HEK293 (cell line): ENCODE results near the gene ENTPD8.
A peak's percentile ranks its signal among the peaks of the same experiment; 100 is the strongest.

Experiments used
- GLI4 ChIP-seq: fragments of 450-650 bp; formaldehyde crosslinking; IDR thresholded peaks from 2 replicates; pipeline ENCODE4 v1.5.1; 2016; ENCODE audit warnings: missing biosample characterization, missing genetic modification characterization
- HOXD13 ChIP-seq: sonication (generic); formaldehyde crosslinking; IDR thresholded peaks from 2 replicates; pipeline ENCODE4 v1.8.0; 2022; ENCODE audit warnings: missing genetic modification reagents, borderline replicate concordance
- KLF16 ChIP-seq: fragments of 450-650 bp; formaldehyde crosslinking; IDR thresholded peaks from 2 replicates; pipeline ENCODE4 v1.5.1; 2017; ENCODE audit warnings: missing biosample characterization, missing genetic modification characterization
- OVOL3 ChIP-seq: fragments of 450-650 bp; formaldehyde crosslinking; IDR thresholded peaks from 2 replicates; pipeline ENCODE4 v1.5.1; 2016; ENCODE audit warnings: missing biosample characterization, missing genetic modification characterization
- YY1 ChIP-seq: fragments of 450-650 bp; formaldehyde crosslinking; IDR thresholded peaks from 2 replicates; pipeline ENCODE4 v1.5.1; 2018; ENCODE audit warnings: missing biosample characterization, missing genetic modification characterization
- ZBTB48 ChIP-seq: fragments of 450-650 bp; formaldehyde crosslinking; IDR thresholded peaks from 2 replicates; pipeline ENCODE4 v1.5.1; 2016; ENCODE audit warnings: missing biosample characterization, missing genetic modification characterization
- ZFP3 ChIP-seq: fragments of 450-650 bp; formaldehyde crosslinking; IDR thresholded peaks from 2 replicates; pipeline ENCODE4 v1.5.1; 2016; ENCODE audit warnings: low read depth, missing biosample characterization, missing genetic modification characterization
- ZFP69B ChIP-seq: fragments of 450-650 bp; formaldehyde crosslinking; IDR thresholded peaks from 2 replicates; pipeline ENCODE4 v1.5.1; 2016; ENCODE audit warnings: missing biosample characterization, missing genetic modification characterization
- ZNF114 ChIP-seq: fragments of 450-650 bp; formaldehyde crosslinking; IDR thresholded peaks from 2 replicates; pipeline ENCODE4 v1.5.0; 2017; ENCODE audit warnings: missing biosample characterization, missing genetic modification characterization
- ZNF146 ChIP-seq: fragments of 450-650 bp; formaldehyde crosslinking; IDR thresholded peaks from 2 replicates; pipeline ENCODE4 v1.5.1; 2016; ENCODE audit warnings: missing biosample characterization, missing genetic modification characterization
- ZNF19 ChIP-seq: fragments of 450-650 bp; formaldehyde crosslinking; IDR thresholded peaks from 2 replicates; pipeline ENCODE4; 2016; ENCODE audit warnings: missing biosample characterization, missing genetic modification characterization, low read depth
- ZNF221 ChIP-seq: fragments of 450-650 bp; formaldehyde crosslinking; IDR thresholded peaks from 2 replicates; pipeline ENCODE4 v1.5.1; 2017; ENCODE audit warnings: missing biosample characterization, missing genetic modification characterization, borderline replicate concordance
- ZNF23 ChIP-seq: fragments of 450-650 bp; formaldehyde crosslinking; IDR thresholded peaks from 2 replicates; pipeline ENCODE4 v1.5.1; 2016; ENCODE audit warnings: missing biosample characterization, missing genetic modification characterization, borderline replicate concordance
- ZNF24 ChIP-seq: fragments of 450-650 bp; formaldehyde crosslinking; IDR thresholded peaks from 2 replicates; pipeline ENCODE4 v1.5.1; 2016; ENCODE audit warnings: missing biosample characterization, missing genetic modification characterization
- ZNF274 ChIP-seq, 2 experiments: fragments of 200-500 bp in 1 of 2; fragments of 450-650 bp in 1 of 2; sonication (Bioruptor generic) in 1 of 2; formaldehyde crosslinking in 1 of 2; IDR thresholded peaks; 2 replicates each; pipeline versions ENCODE4 v1.5.1 to v1.6.1; 2014 to 2016; ENCODE audit warnings: borderline replicate concordance in 1 of 2, inconsistent platforms in 1 of 2, low read length in 1 of 2, missing biosample characterization in 1 of 2, missing genetic modification characterization in 1 of 2
- ZNF292 ChIP-seq: fragments of 450-650 bp; formaldehyde crosslinking; IDR thresholded peaks from 2 replicates; pipeline ENCODE4 v1.5.1; 2016; ENCODE audit warnings: low read depth, missing biosample characterization, missing genetic modification characterization, borderline replicate concordance
- ZNF335 ChIP-seq: fragments of 450-650 bp; formaldehyde crosslinking; conservative IDR thresholded peaks from 2 replicates; pipeline ENCODE4 v1.5.1; 2016; ENCODE audit warnings: missing biosample characterization, missing genetic modification characterization
- ZNF394 ChIP-seq: fragments of 450-650 bp; formaldehyde crosslinking; IDR thresholded peaks from 2 replicates; pipeline ENCODE4 v1.5.1; 2016; ENCODE audit warnings: missing biosample characterization, missing genetic modification characterization, mild to moderate bottlenecking, moderate library complexity, borderline replicate concordance
- ZNF416 ChIP-seq: fragments of 450-650 bp; formaldehyde crosslinking; IDR thresholded peaks from 2 replicates; pipeline ENCODE4 v1.5.1; 2016; ENCODE audit warnings: missing biosample characterization, missing genetic modification characterization
- ZNF544 ChIP-seq: fragments of 450-650 bp; formaldehyde crosslinking; IDR thresholded peaks from 2 replicates; pipeline ENCODE4 v1.5.0; 2017; ENCODE audit warnings: missing biosample characterization, missing genetic modification characterization
- ZNF549 ChIP-seq: fragments of 450-650 bp; IDR thresholded peaks from 2 replicates; pipeline ENCODE4 v1.5.1; 2018; ENCODE audit warnings: missing biosample characterization, missing genetic modification characterization, mild to moderate bottlenecking, inconsistent platforms, moderate library complexity
- ZNF658 ChIP-seq: fragments of 450-650 bp; formaldehyde crosslinking; IDR thresholded peaks from 2 replicates; pipeline ENCODE4; 2016; ENCODE audit warnings: missing biosample characterization, missing genetic modification characterization
- ZNF701 ChIP-seq: fragments of 450-650 bp; formaldehyde crosslinking; IDR thresholded peaks from 2 replicates; pipeline ENCODE4 v1.5.1; 2016; ENCODE audit warnings: missing biosample characterization, missing genetic modification characterization
- ZNF791 ChIP-seq: fragments of 450-650 bp; formaldehyde crosslinking; IDR thresholded peaks from 2 replicates; pipeline ENCODE4 v1.5.1; 2016; ENCODE audit warnings: missing biosample characterization, missing genetic modification characterization
- TF ChIP-seq, protein P1 (sequence below): fragments of 450-650 bp; formaldehyde crosslinking; IDR thresholded peaks from 2 replicates; pipeline ENCODE4 v1.5.1; 2016; ENCODE audit warnings: missing biosample characterization, missing genetic modification characterization, borderline replicate concordance
- TF ChIP-seq, protein P2 (sequence below): fragments of 450-650 bp; formaldehyde crosslinking; IDR thresholded peaks from 2 replicates; pipeline ENCODE4 v1.5.1; 2016; ENCODE audit warnings: missing biosample characterization, missing genetic modification characterization
- TF ChIP-seq, protein P3 (sequence below): fragments of 450-650 bp; formaldehyde crosslinking; IDR thresholded peaks from 2 replicates; pipeline ENCODE4 v1.5.1; 2016; ENCODE audit warnings: missing biosample characterization, missing genetic modification characterization
- TF ChIP-seq, protein P4 (sequence below): fragments of 450-650 bp; formaldehyde crosslinking; optimal IDR thresholded peaks from 2 replicates; pipeline ENCODE3; 2016; ENCODE audit warnings: missing biosample characterization, mild to moderate bottlenecking, missing genetic modification characterization
- TF ChIP-seq, protein P5 (sequence below): sonication (generic); formaldehyde crosslinking; IDR thresholded peaks from 2 replicates; pipeline ENCODE4 v1.8.1; 2022; ENCODE audit warnings: mild to moderate bottlenecking, moderate library complexity, missing genetic modification reagents

The ENTPD8 gene

DNA sequence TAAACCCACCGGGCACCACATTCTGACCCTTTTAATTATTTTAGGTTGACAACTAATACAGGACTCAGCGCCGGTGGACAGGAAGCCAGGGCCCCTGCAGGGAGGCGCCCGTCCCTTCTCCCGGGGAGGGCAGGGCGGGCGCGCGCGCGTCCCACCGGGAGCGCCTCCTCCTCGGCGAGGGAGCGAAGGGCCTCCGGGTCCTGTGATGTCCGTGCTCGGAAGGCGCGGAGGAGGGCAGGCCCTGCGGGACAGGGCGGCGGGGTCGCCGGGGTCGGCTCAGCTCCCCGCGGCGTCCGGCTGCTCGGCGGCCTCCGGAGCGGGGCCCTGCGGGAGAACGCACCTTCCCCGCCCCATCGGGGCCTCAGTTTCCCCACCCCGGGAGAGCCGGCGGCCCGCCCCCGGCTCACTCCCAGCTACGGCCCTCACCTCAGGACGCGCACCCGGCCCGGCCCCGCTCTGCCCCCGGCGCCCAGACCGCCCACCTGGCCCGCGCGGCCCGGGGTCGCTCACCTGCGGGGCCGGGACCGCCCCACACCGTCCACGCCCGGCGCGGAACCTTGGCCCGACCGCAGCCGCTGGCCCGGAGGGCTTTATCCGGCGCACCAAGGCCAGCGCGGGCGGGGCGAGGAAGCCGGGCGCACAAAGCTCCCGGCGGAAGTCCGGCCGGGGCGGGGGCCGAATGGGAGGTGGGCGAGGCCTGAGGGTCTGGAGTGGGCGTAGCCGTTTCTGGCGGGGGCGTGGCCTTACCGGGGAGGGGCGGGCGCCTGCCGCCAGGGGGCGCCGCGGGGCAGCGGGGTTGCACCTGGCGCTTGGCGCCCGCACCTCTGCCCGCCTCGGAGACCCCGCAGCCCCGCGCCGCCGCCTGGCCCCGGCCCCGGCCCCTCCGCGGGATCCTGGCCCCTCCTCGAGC is 18.3 kb downstream of the ENTPD8 start, which contains the start of the genes EXD3 and NOXA1 (continued):
- TF ChIP-seq, protein P1, sequence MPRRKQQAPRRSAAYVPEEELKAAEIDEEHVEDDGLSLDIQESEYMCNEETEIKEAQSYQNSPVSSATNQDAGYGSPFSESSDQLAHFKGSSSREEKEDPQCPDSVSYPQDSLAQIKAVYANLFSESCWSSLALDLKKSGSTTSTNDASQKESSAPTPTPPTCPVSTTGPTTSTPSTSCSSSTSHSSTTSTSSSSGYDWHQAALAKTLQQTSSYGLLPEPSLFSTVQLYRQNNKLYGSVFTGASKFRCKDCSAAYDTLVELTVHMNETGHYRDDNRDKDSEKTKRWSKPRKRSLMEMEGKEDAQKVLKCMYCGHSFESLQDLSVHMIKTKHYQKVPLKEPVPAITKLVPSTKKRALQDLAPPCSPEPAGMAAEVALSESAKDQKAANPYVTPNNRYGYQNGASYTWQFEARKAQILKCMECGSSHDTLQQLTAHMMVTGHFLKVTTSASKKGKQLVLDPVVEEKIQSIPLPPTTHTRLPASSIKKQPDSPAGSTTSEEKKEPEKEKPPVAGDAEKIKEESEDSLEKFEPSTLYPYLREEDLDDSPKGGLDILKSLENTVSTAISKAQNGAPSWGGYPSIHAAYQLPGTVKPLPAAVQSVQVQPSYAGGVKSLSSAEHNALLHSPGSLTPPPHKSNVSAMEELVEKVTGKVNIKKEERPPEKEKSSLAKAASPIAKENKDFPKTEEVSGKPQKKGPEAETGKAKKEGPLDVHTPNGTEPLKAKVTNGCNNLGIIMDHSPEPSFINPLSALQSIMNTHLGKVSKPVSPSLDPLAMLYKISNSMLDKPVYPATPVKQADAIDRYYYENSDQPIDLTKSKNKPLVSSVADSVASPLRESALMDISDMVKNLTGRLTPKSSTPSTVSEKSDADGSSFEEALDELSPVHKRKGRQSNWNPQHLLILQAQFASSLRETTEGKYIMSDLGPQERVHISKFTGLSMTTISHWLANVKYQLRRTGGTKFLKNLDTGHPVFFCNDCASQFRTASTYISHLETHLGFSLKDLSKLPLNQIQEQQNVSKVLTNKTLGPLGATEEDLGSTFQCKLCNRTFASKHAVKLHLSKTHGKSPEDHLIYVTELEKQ (tag by site-specific recombination): peak; percentile 56; the same call in 1 of the 2 replicates
- no peak for TF ChIP-seq OVOL3
- TF ChIP-seq YY1 (tag by site-specific recombination): peak; percentile 64; the same call in 1 of the 2 replicates
- no peak for TF ChIP-seq GLI4 (tag by site-specific recombination)
- no peak for TF ChIP-seq ZFP3 (tag by site-specific recombination)
- no peak for TF ChIP-seq ZNF274 (IDR thresholded peaks at IDR 0.05; ENCODE audit: low read length)
- TF ChIP-seq ZNF274 (tag by site-specific recombination; IDR thresholded peaks at IDR 0.05; ENCODE audit: borderline replicate concordance): no peak
- peak; percentile 79 for TF ChIP-seq ZNF335 (tag by site-specific recombination)
- TF ChIP-seq ZNF292: no peak
- no peak for TF ChIP-seq ZNF114
- TF ChIP-seq ZNF791 (tag by site-specific recombination): no peak
- TF ChIP-seq ZNF416 (tag by site-specific recombination): no peak
- TF ChIP-seq ZNF701 (tag by site-specific recombination): no peak
- TF ChIP-seq KLF16 (tag by site-specific recombination): peak; percentile 95
- TF ChIP-seq, protein P2, sequence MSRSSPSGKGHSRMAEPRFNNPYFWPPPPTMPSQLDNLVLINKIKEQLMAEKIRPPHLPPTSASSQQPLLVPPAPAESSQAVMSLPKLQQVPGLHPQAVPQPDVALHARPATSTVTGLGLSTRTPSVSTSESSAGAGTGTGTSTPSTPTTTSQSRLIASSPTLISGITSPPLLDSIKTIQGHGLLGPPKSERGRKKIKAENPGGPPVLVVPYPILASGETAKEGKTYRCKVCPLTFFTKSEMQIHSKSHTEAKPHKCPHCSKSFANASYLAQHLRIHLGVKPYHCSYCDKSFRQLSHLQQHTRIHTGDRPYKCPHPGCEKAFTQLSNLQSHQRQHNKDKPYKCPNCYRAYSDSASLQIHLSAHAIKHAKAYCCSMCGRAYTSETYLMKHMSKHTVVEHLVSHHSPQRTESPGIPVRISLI (tag by site-specific recombination): no peak
- TF ChIP-seq, protein P3, sequence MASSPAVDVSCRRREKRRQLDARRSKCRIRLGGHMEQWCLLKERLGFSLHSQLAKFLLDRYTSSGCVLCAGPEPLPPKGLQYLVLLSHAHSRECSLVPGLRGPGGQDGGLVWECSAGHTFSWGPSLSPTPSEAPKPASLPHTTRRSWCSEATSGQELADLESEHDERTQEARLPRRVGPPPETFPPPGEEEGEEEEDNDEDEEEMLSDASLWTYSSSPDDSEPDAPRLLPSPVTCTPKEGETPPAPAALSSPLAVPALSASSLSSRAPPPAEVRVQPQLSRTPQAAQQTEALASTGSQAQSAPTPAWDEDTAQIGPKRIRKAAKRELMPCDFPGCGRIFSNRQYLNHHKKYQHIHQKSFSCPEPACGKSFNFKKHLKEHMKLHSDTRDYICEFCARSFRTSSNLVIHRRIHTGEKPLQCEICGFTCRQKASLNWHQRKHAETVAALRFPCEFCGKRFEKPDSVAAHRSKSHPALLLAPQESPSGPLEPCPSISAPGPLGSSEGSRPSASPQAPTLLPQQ (tag by site-specific recombination): peak; percentile 77
- no peak for TF ChIP-seq HOXD13
- no peak for TF ChIP-seq ZNF394 (tag by site-specific recombination)
- no peak for TF ChIP-seq ZNF23
- TF ChIP-seq ZNF221 (tag by site-specific recombination): no peak
- TF ChIP-seq, protein P4, sequence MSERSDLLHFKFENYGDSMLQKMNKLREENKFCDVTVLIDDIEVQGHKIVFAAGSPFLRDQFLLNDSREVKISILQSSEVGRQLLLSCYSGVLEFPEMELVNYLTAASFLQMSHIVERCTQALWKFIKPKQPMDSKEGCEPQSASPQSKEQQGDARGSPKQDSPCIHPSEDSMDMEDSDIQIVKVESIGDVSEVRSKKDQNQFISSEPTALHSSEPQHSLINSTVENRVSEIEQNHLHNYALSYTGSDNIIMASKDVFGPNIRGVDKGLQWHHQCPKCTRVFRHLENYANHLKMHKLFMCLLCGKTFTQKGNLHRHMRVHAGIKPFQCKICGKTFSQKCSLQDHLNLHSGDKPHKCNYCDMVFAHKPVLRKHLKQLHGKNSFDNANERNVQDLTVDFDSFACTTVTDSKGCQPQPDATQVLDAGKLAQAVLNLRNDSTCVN (tag by site-specific recombination): peak; percentile 75
- peak; percentile 69; the same call in 1 of the 2 replicates for TF ChIP-seq ZNF146 (tag by site-specific recombination)
- TF ChIP-seq ZBTB48 (tag by site-specific recombination): no peak
- no peak for TF ChIP-seq ZNF658 (tag by site-specific recombination)
- no peak for TF ChIP-seq ZNF19 (tag by site-specific recombination)
- TF ChIP-seq ZNF549 (tag by site-specific recombination): no peak
- TF ChIP-seq ZNF544 (tag by site-specific recombination): no peak
- TF ChIP-seq ZNF24 (tag by site-specific recombination): 0 out of 2 replicates have a peak, but pooled peaks have one; percentile 29
- TF ChIP-seq, protein P5, sequence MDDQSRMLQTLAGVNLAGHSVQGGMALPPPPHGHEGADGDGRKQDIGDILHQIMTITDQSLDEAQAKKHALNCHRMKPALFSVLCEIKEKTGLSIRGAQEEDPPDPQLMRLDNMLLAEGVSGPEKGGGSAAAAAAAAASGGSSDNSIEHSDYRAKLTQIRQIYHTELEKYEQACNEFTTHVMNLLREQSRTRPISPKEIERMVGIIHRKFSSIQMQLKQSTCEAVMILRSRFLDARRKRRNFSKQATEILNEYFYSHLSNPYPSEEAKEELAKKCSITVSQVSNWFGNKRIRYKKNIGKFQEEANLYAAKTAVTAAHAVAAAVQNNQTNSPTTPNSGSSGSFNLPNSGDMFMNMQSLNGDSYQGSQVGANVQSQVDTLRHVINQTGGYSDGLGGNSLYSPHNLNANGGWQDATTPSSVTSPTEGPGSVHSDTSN (CRISPR knock-in tag): peak; percentile 69; the same call in 1 of the 2 replicates
- TF ChIP-seq ZFP69B: peak; percentile 70
